RWPE2 (cell line): Measurements from ENCODE around the gene KCNMA1.
A peak's percentile ranks its signal among the peaks of the same experiment; 100 is the strongest.

ENCODE experiments used
- ATAC-seq: fragments of 200-7000 bp; cut with Tn5 transposase; 3 replicates; pipeline ENCODE4 v1.9.1; 2021; ENCODE audit warnings: low read depth
- DNase-seq: peaks from one replicate; pipeline ENCODE4 v3.0.0-alpha.2; 2020; ENCODE audit warnings: low spot score
- H3K27ac ChIP-seq: fragments of 450-650 bp; 2 replicates; pipeline ENCODE4 v1.5.1; 2017; ENCODE audit warnings: mild to moderate bottlenecking; ENCODE audit not compliant: poor library complexity, severe bottlenecking
- H3K27me3 ChIP-seq: fragments of 250-450 bp; sonication (Bioruptor Pico); 2 replicates; pipeline ENCODE4 v1.5.1; 2021; ENCODE audit warnings: mild to moderate bottlenecking, moderate library complexity; ENCODE audit not compliant: insufficient read depth, poor library complexity, severe bottlenecking
- H3K36me3 ChIP-seq: fragments of 250-450 bp; sonication (Bioruptor Pico); 2 replicates; pipeline ENCODE4 v1.5.1; 2020; ENCODE audit warnings: low read depth, mild to moderate bottlenecking, moderate library complexity
- H3K4me1 ChIP-seq: fragments of 250-450 bp; sonication (Bioruptor Pico); 2 replicates; pipeline ENCODE4 v1.5.1; 2021; ENCODE audit warnings: mild to moderate bottlenecking, moderate library complexity; ENCODE audit not compliant: insufficient read depth, poor library complexity, severe bottlenecking
- H3K4me3 ChIP-seq: fragments of 250-450 bp; sonication (Bioruptor Pico); 2 replicates; pipeline ENCODE4 v1.5.1; 2021; ENCODE audit warnings: mild to moderate bottlenecking, moderate library complexity; ENCODE audit not compliant: severe bottlenecking
- H3K9me3 ChIP-seq: fragments of 250-450 bp; sonication (Bioruptor Pico); 2 replicates; pipeline ENCODE4 v1.5.1; 2021; ENCODE audit warnings: mild to moderate bottlenecking, moderate library complexity; ENCODE audit not compliant: severe bottlenecking
- CTCF ChIP-seq: fragments of 450-650 bp; IDR thresholded peaks from one replicate; pipeline ENCODE4 v1.5.1; 2017; ENCODE audit warnings: mild to moderate bottlenecking, moderate library complexity; ENCODE audit not compliant: poor library complexity, severe bottlenecking

KCNMA1 gene

GRCh38 chr10:77104459-77104980, 533.1 kb downstream of the KCNMA1 start:
- no peaks in the 10 kb centered on the region for H3K9me3 ChIP-seq
- no peaks in the 10 kb centered on the region for H3K4me1 ChIP-seq
- no peak overlapping the region for H3K4me3 ChIP-seq
- H3K36me3 ChIP-seq = no peaks in the 10 kb centered on the region
- DNase-seq (no peak), ATAC-seq (peak; percentile 44; the same call in 1 of the 3 replicates)
- no peaks in the 10 kb centered on the region for H3K27me3 ChIP-seq
- H3K27ac ChIP-seq = no peak overlapping the region
- TF ChIP-seq CTCF = no peak

GRCh38 chr10:77103213-77103612, 534.4 kb downstream of the KCNMA1 start:
- Histone ChIP-seq H3K9me3 (no peaks in the 10 kb centered on the region), H3K4me1 (no peaks in the 10 kb centered on the region), H3K27me3 (no peaks in the 10 kb centered on the region), H3K27ac (no peak overlapping the region), H3K36me3 (no peaks in the 10 kb centered on the region), H3K4me3 (no peak overlapping the region)
- no peak for TF ChIP-seq CTCF
- DNase-seq (no peak), ATAC-seq (no peak)

- Histone ChIP-seq H3K4me3 (no peak overlapping the region), H3K9me3 (no peaks in the 10 kb centered on the region), H3K27ac (no peak overlapping the region), H3K36me3 (no peaks in the 10 kb centered on the region), H3K27me3 (no peaks in the 10 kb centered on the region), H3K4me1 (no peaks in the 10 kb centered on the region)
- ATAC-seq = no peak
- TF ChIP-seq CTCF = no peak
- DNase-seq = no peak
Observed at GRCh38 chr10:77101341-77101740, 536.3 kb downstream of the KCNMA1 start.

- Histone ChIP-seq H3K9me3 (no peaks in the 10 kb centered on the region), H3K36me3 (no peaks in the 10 kb centered on the region), H3K4me1 (no peaks in the 10 kb centered on the region), H3K27ac (no peak overlapping the region), H3K4me3 (no peak overlapping the region), H3K27me3 (no peaks in the 10 kb centered on the region)
- ATAC-seq (no peak), DNase-seq (no peak)
- TF ChIP-seq CTCF = no peak
Observed at GRCh38 chr10:77099136-77099535, 538.5 kb downstream of the KCNMA1 start.

GRCh38 chr10:77097625-77098024, 540.0 kb downstream of the KCNMA1 start:
- TF ChIP-seq CTCF = no peak
- DNase-seq = no peak
- H3K27me3 ChIP-seq = no peaks in the 10 kb centered on the region
- no peaks in the 10 kb centered on the region for H3K9me3 ChIP-seq
- no peak for ATAC-seq
- H3K4me3 ChIP-seq = no peak overlapping the region
- no peaks in the 10 kb centered on the region for H3K36me3 ChIP-seq
- H3K27ac ChIP-seq = no peak overlapping the region
- H3K4me1 ChIP-seq = no peaks in the 10 kb centered on the region
